Endothelial cell of umbilical vein (primary cell): ENCODE data around the gene TSPEAR. TPM values are rescaled to one million over a fixed set of nuclear protein-coding genes. Genes with fewer than 3 reads are reported as not detected.
A peak's percentile ranks its signal among the peaks of the same experiment; 100 is the strongest.

ENCODE experiments used
- BruUV-seq: library from RNA; stranded (reverse); fragments of 400-500 nt; replicated peaks from 2 replicates; lab custom pipeline; 2021; lab: Mats Ljungman, UMichigan
- CTCF ChIA-PET: fragments of 300-600, 350-600 bp; sonication (Branson Sonifier 250); formaldehyde crosslinking; loops from one replicate; lab custom pipeline; 2021; ENCODE audit warnings: antibody characterized with exemption, inconsistent platforms; lab: Charles Lee
- POLR2A ChIA-PET: fragments of 300-600, 350-600 bp; sonication (Branson Sonifier 250); formaldehyde crosslinking; loops from one replicate; lab custom pipeline; 2021; ENCODE audit warnings: antibody characterized with exemption, inconsistent platforms; lab: Charles Lee
- DNase-seq: peaks from one replicate; pipeline ENCODE4 v3.0.0-alpha.2; 2011; ENCODE audit warnings: low read depth, low spot score
- FAIRE-seq: peaks from 2 replicates; lab custom pipeline; 2011; peaks lifted over from hg19 to GRCh38; lab: Jason Lieb, UNC
- H2AFZ ChIP-seq: 2 replicates; pipeline ENCODE4 v1.6.0; 2012; ENCODE audit warnings: low read depth, low read length, control low read depth, inconsistent platforms
- H3K27ac ChIP-seq: 2 replicates; pipeline ENCODE4 v1.5.1; 2011; ENCODE audit warnings: low read depth, mild to moderate bottlenecking, control low read depth, low read length, moderate library complexity; ENCODE audit not compliant: insufficient read depth
- H3K27me3 ChIP-seq, 2 experiments: 2 replicates each; pipeline versions ENCODE4 v1.6.0 to v1.6.1; 2011; ENCODE audit warnings: low read length in 2 of 2, mixed read lengths in 1 of 2; ENCODE audit not compliant: control insufficient read depth in 2 of 2, insufficient read depth in 2 of 2
- H3K36me3 ChIP-seq, 2 experiments: 2 replicates in 1 of 2; 3 replicates in 1 of 2; pipeline ENCODE4 v1.5.1; 2011; ENCODE audit warnings: low read length in 2 of 2, mild to moderate bottlenecking in 1 of 2, moderate library complexity in 1 of 2; ENCODE audit not compliant: control insufficient read depth in 2 of 2, insufficient read depth in 2 of 2; ENCODE audit errors: extremely low read depth in 1 of 2
- H3K4me1 ChIP-seq: 3 replicates; pipeline ENCODE4 v1.5.1; 2011; ENCODE audit warnings: mild to moderate bottlenecking, low read length; ENCODE audit not compliant: control insufficient read depth, insufficient read depth; ENCODE audit errors: extremely low read depth
- H3K4me2 ChIP-seq: 2 replicates; pipeline ENCODE4 v1.6.1; 2011; ENCODE audit warnings: low read length, control low read depth, mixed read lengths; ENCODE audit not compliant: insufficient read depth
- H3K4me3 ChIP-seq, 3 experiments: fragments of 200-600 bp in 1 of 3; sonication (generic), shearing (Covaris generic) in 1 of 3; replicated peaks in 1 of 3; 2 replicates each; pipeline ENCODE4 v1.5.1; 2011 to 2016; ENCODE audit warnings: control low read depth in 3 of 3, low read length in 3 of 3, mild to moderate bottlenecking in 2 of 3, inconsistent platforms in 1 of 3, low read depth in 1 of 3, moderate library complexity in 1 of 3; ENCODE audit not compliant: insufficient read depth in 1 of 3
- H3K79me2 ChIP-seq: 2 replicates; pipeline ENCODE4 v1.6.0; 2012; ENCODE audit warnings: low read length, inconsistent platforms; ENCODE audit not compliant: control insufficient read depth, insufficient read depth
- H3K9ac ChIP-seq: replicated peaks from 2 replicates; pipeline ENCODE3; 2011; ENCODE audit warnings: low read length, control low read depth; ENCODE audit not compliant: insufficient read depth; ENCODE audit errors: extremely low read depth
- H3K9me1 ChIP-seq: replicated peaks from 3 replicates; pipeline ENCODE4 v1.6.0; 2011; ENCODE audit warnings: mild to moderate bottlenecking, low read length; ENCODE audit not compliant: control insufficient read depth, insufficient read depth; ENCODE audit errors: extremely low read depth
- H3K9me3 ChIP-seq: replicated peaks from 2 replicates; pipeline ENCODE4 v1.5.1; 2012; ENCODE audit warnings: low read length, inconsistent platforms; ENCODE audit not compliant: control insufficient read depth, insufficient read depth
- H4K20me1 ChIP-seq: replicated peaks from 2 replicates; pipeline ENCODE3; 2011; ENCODE audit warnings: mild to moderate bottlenecking, low read length; ENCODE audit not compliant: control insufficient read depth, insufficient read depth; ENCODE audit errors: extremely low read depth
- CTCF ChIP-seq, 2 donors: IDR thresholded peaks; 1 replicate in 1 of 2; 2 replicates in 1 of 2; pipeline ENCODE4 v1.5.1; 2011; ENCODE audit warnings: low read length in 2 of 2, mild to moderate bottlenecking in 2 of 2, moderate library complexity in 2 of 2, control low read depth in 1 of 2, inconsistent platforms in 1 of 2, low read depth in 1 of 2; ENCODE audit not compliant: insufficient read depth in 1 of 2; ENCODE audit errors: extremely low read depth in 1 of 2
- MAX ChIP-seq: IDR thresholded peaks from 2 replicates; pipeline ENCODE4 v1.6.1; 2011; ENCODE audit not compliant: insufficient read depth, insufficient read length
- POLR2A ChIP-seq: IDR thresholded peaks from 2 replicates; pipeline ENCODE4 v1.6.1; 2012; ENCODE audit warnings: low read depth, mild to moderate bottlenecking, control low read depth, low read length
- POLR2AphosphoS5 ChIP-seq: IDR thresholded peaks from 2 replicates; pipeline ENCODE4 v1.6.1; 2012; ENCODE audit warnings: low read depth, mild to moderate bottlenecking, control low read depth, low read length, moderate library complexity; ENCODE audit not compliant: insufficient read depth
- dilution Hi-C: fragments of 300-500 bp; cut with MboI; formaldehyde crosslinking; loops from one replicate; pipeline ENCODE4 v1.15.0; 2019; ENCODE audit warnings: low sequenced_read_pairs; ENCODE audit not compliant: extremely low pct_ligation_motif_present
- intact Hi-C: fragments of 100-400 bp; cut with micrococcal nuclease; formaldehyde crosslinking; loops from one replicate; pipeline ENCODE4 v1.10.0; 2022
- polyA plus RNA-seq, 4 experiments: library from polyadenylated mRNA; depleted of rRNA in 3 of 4; stranded (reverse) in 3 of 4; unstranded in 1 of 4; fragments of >200 nt; gene quantifications; 2 replicates each; pipeline versions ENCODE4 v1.2.1 to v1.2.3, GENCODE V29; 2011 to 2012; ENCODE audit warnings: missing spikeins in 1 of 4
- total RNA-seq: library from RNA; stranded (reverse); gene quantifications from 2 replicates; pipeline ENCODE4 v1.2.3, GENCODE V29; 2021

The TSPEAR gene
- total and polyA plus RNA-seq, 2 donors (not counting 3 experiments of a cell fraction or from before 2014, with no cell fraction given): 0.01 TPM; not detected in 1

- Histone ChIP-seq H3K4me2 (no peak overlapping the region), H3K9me3 (no peaks in the 10 kb centered on the region), H3K9me1 (no peaks in the 10 kb centered on the region), H3K36me3 (no peaks in the 10 kb centered on the region), H3K4me3 (no peak overlapping the region), H3K27me3 (peaks cover 3 to 4% of the 10 kb centered on the region in 2 experiments), H3K9ac (no peak overlapping the region), H3K79me2 (no peaks in the 10 kb centered on the region), H3K27ac (no peak overlapping the region), H4K20me1 (no peaks in the 10 kb centered on the region), H2AFZ (no peak overlapping the region), H3K4me1 (peaks cover 42% of the 10 kb centered on the region)
- DNase-seq (no peak), FAIRE-seq (no peak)
- ChIA-PET POLR2A (no interaction called here), CTCF (no interaction called here)
- dilution Hi-C loops (no loop called here), intact Hi-C loops (no loop called here)
- BruUV-seq: no TSS peak
- no peak for TF ChIP-seq MAX
These were observed 39.9 kb upstream of the TSPEAR start for GRCh38 chr21:44751186-44751798.

- Histone ChIP-seq H3K9me3 (no peaks in the 10 kb centered on the region), H3K9me1 (no peaks in the 10 kb centered on the region), H3K4me2 (no peak overlapping the region), H2AFZ (no peak overlapping the region), H3K4me3 (no peak overlapping the region), H3K27ac (no peak overlapping the region), H3K27me3 (peaks cover 3 to 4% of the 10 kb centered on the region in 2 experiments), H3K4me1 (peaks cover 38% of the 10 kb centered on the region), H3K79me2 (no peaks in the 10 kb centered on the region), H4K20me1 (no peaks in the 10 kb centered on the region), H3K9ac (no peak overlapping the region), H3K36me3 (no peaks in the 10 kb centered on the region)
- no TSS peak for BruUV-seq
- ChIA-PET POLR2A (no interaction called here), CTCF (no interaction called here)
- DNase-seq: no peak
- intact Hi-C loops (no loop called here), dilution Hi-C loops (no loop called here)
- peak; percentile 44 for FAIRE-seq
- TF ChIP-seq CTCF (IDR thresholded peaks at IDR 0.05; ENCODE audit: extremely low read depth in 1 of 2, insufficient read depth in 1 of 2, low read depth in 1 of 2, low read length in 2 of 2) (no peak), POLR2AphosphoS5 (no peak), POLR2A (no peak)
These were observed 39.3 kb upstream of the TSPEAR start for GRCh38 chr21:44750675-44751025.
